Measurements from ENCODE around the gene VPREB3. TPM values are rescaled to one million over a fixed set of nuclear protein-coding genes. Genes with fewer than 3 reads are reported as not detected.

Gene VPREB3
- total RNA-seq, 1 experiment from 2014 or later: not detected

DNA sequence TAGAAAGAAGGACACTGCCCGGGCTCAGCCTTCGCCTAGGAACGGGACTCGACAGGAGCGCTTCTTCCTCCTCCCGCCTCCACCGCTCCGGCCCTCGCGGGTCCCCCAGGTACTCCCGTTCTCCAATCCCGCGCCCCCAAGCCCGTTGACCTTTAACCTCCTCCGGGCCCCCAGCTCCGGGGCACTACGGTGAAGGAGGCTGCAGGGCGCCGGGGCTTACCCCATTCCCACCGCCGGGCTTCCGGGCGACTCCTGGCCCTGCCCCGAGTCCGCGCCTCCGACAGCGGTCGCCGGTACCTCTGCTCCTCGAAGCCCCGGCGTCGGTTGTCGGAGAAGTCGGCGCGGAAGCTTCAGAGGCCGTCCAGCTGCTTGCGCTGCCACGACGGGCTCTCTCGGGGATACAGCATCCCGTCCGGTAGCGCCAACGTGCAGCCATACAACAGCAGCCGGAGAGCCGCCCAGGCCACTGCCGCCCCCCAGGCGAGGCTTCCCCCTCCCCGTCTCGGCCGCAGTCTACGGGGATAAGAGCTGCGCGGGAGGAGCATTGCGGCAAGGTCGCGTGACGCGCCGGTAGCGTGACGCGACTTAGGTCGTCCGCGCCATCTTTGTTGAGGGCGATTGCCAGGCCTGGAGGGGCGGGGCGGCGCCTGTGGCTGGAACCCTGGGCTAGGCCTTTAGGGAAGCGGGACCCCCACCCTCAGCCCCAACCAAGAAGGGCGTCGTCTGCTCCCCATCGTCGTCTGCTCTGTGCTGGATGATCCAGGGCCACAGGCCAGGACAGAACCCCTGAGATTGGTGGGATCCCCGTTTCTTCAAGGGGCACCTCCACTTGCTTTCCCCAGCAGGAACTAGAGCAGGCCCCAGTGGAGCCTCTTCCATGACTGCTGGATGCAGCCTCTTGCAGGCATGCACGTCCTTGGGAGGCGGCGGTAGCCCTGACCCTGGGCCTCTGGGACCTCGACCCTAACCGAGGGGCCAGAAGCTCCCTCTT lies 37.1 kb downstream of the VPREB3 start:
- no peaks in the 10 kb centered on the region for H3K9me3 ChIP-seq (ENCODE audit: control insufficient read depth, insufficient read depth, low read depth, low read length)
- TSS peak; percentile 79 for BruUV-seq (replicated peaks)
- CTCF ChIA-PET: no interaction called here
- H3K4me1 ChIP-seq (ENCODE audit: control insufficient read depth, insufficient read depth, low read length): no peaks in the 10 kb centered on the region
- DNase-seq (ENCODE audit: low read depth, low spot score) (peak; percentile 15), ATAC-seq (peak; percentile 98)
- in situ Hi-C loops (cut with HindIII; ENCODE audit: low pct_unique_long_range_greater_than_20kb, low sequenced_read_pairs) (no loop called here), intact Hi-C loops (cut with micrococcal nuclease; ENCODE audit: unreplicated experiment) (no loop called here)
- peak overlapping the region; percentile 79 for H3K27ac ChIP-seq (ENCODE audit: low read length)
- no peaks in the 10 kb centered on the region for H3K27me3 ChIP-seq (ENCODE audit: control insufficient read depth, insufficient read depth, low read length)
- peak overlapping the region; percentile 65 to 79 for H3K4me3 ChIP-seq (ENCODE audit: low read depth in 2 of 2, low read length in 2 of 2)
- POLR2A ChIA-PET: interaction anchor here (0.5 kb wide), 1 partner anchor 42 kb away, joined by 6 read pairs; no protein-coding TSS in a partner anchor
- TF ChIP-seq POLR2AphosphoS5 (IDR thresholded peaks at IDR 0.05; ENCODE audit: low read depth, low read length) (peak; percentile 68), SIN3A (IDR thresholded peaks at IDR 0.05; ENCODE audit: borderline replicate concordance, insufficient read depth, low read depth, low read length) (0 out of 2 replicates have a peak, but pooled peaks have one; percentile 57), TCF7L2 (IDR thresholded peaks at IDR 0.05; ENCODE audit: low read depth, low read length) (no peak)
- TF ChIP-seq, protein P1, sequence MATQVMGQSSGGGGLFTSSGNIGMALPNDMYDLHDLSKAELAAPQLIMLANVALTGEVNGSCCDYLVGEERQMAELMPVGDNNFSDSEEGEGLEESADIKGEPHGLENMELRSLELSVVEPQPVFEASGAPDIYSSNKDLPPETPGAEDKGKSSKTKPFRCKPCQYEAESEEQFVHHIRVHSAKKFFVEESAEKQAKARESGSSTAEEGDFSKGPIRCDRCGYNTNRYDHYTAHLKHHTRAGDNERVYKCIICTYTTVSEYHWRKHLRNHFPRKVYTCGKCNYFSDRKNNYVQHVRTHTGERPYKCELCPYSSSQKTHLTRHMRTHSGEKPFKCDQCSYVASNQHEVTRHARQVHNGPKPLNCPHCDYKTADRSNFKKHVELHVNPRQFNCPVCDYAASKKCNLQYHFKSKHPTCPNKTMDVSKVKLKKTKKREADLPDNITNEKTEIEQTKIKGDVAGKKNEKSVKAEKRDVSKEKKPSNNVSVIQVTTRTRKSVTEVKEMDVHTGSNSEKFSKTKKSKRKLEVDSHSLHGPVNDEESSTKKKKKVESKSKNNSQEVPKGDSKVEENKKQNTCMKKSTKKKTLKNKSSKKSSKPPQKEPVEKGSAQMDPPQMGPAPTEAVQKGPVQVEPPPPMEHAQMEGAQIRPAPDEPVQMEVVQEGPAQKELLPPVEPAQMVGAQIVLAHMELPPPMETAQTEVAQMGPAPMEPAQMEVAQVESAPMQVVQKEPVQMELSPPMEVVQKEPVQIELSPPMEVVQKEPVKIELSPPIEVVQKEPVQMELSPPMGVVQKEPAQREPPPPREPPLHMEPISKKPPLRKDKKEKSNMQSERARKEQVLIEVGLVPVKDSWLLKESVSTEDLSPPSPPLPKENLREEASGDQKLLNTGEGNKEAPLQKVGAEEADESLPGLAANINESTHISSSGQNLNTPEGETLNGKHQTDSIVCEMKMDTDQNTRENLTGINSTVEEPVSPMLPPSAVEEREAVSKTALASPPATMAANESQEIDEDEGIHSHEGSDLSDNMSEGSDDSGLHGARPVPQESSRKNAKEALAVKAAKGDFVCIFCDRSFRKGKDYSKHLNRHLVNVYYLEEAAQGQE (IDR thresholded peaks at IDR 0.05; ENCODE audit: insufficient read depth in 1 of 2, low read depth in 2 of 2, low read length in 1 of 2): no peak
- TF ChIP-seq, protein P2, sequence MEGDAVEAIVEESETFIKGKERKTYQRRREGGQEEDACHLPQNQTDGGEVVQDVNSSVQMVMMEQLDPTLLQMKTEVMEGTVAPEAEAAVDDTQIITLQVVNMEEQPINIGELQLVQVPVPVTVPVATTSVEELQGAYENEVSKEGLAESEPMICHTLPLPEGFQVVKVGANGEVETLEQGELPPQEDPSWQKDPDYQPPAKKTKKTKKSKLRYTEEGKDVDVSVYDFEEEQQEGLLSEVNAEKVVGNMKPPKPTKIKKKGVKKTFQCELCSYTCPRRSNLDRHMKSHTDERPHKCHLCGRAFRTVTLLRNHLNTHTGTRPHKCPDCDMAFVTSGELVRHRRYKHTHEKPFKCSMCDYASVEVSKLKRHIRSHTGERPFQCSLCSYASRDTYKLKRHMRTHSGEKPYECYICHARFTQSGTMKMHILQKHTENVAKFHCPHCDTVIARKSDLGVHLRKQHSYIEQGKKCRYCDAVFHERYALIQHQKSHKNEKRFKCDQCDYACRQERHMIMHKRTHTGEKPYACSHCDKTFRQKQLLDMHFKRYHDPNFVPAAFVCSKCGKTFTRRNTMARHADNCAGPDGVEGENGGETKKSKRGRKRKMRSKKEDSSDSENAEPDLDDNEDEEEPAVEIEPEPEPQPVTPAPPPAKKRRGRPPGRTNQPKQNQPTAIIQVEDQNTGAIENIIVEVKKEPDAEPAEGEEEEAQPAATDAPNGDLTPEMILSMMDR (IDR thresholded peaks at IDR 0.05): no peak
- peaks cover 2% of the 10 kb centered on the region for H3K36me3 ChIP-seq (ENCODE audit: control insufficient read depth, insufficient read depth, low read length)

DNA sequence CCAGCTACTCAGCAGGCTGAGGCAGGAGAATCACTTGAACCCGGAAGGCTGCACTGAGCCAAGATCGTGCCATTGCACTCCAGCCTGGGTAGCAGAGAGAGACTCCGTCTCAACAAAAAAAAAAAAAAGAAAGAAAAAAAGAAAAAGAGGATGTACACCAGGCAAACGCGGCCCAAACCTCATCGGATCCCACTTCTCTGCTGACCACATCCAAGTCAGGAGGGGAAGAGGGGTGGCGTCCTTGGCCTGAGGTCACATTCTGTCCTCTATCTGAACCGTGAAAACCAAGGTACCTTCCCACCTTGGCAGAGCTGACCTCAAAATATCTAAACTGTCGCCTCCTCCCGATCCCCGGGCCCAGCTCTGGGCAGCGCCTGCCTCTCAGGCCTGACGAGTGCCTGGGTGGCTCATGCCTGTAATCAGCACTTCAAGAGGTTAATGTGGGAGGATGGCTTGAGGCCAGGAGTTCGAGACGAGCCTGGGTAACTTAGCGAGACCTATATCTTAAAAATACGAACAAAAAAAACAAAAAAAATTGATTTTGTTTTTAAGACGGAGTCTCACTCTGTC lies 38.3 kb downstream of the VPREB3 start:
- ATAC-seq (no peak), DNase-seq (ENCODE audit: low read depth, low spot score) (no peak)
- CTCF ChIA-PET: no interaction called here
- intact Hi-C loops (cut with micrococcal nuclease; ENCODE audit: unreplicated experiment): no loop called here
- Histone ChIP-seq H3K27me3 (ENCODE audit: control insufficient read depth, insufficient read depth, low read length) (no peaks in the 10 kb centered on the region), H3K4me3 (ENCODE audit: low read depth in 2 of 2, low read length in 2 of 2) (peak overlapping the region; percentile 65 to 79), H3K27ac (ENCODE audit: low read length) (no peak overlapping the region), H3K36me3 (ENCODE audit: control insufficient read depth, insufficient read depth, low read length) (peaks cover 2% of the 10 kb centered on the region), H3K4me1 (ENCODE audit: control insufficient read depth, insufficient read depth, low read length) (no peaks in the 10 kb centered on the region), H3K9me3 (ENCODE audit: control insufficient read depth, insufficient read depth, low read depth, low read length) (no peaks in the 10 kb centered on the region)
- POLR2A ChIA-PET: interaction anchor here (0.5 kb wide), 1 partner anchor 21 kb away, joined by 16 read pairs; no protein-coding TSS in a partner anchor
- TF ChIP-seq, protein P1 (IDR thresholded peaks at IDR 0.05; ENCODE audit: insufficient read depth in 1 of 2, low read depth in 2 of 2, low read length in 1 of 2): no peak
- TF ChIP-seq, protein P2 (IDR thresholded peaks at IDR 0.05): no peak
- no peak for TF ChIP-seq POLR2AphosphoS5 (IDR thresholded peaks at IDR 0.05; ENCODE audit: low read depth, low read length)
- TF ChIP-seq TCF7L2 (IDR thresholded peaks at IDR 0.05; ENCODE audit: low read depth, low read length): no peak
- TF ChIP-seq SIN3A (IDR thresholded peaks at IDR 0.05; ENCODE audit: borderline replicate concordance, insufficient read depth, low read depth, low read length): no peak
- in situ Hi-C loops (cut with HindIII; ENCODE audit: low pct_unique_long_range_greater_than_20kb, low sequenced_read_pairs): no loop called here
- no TSS peak for BruUV-seq (replicated peaks)

Data from Panc1 (cell line).